Measurements from ENCODE around the gene SIDT1.

The SIDT1 gene

DNA sequence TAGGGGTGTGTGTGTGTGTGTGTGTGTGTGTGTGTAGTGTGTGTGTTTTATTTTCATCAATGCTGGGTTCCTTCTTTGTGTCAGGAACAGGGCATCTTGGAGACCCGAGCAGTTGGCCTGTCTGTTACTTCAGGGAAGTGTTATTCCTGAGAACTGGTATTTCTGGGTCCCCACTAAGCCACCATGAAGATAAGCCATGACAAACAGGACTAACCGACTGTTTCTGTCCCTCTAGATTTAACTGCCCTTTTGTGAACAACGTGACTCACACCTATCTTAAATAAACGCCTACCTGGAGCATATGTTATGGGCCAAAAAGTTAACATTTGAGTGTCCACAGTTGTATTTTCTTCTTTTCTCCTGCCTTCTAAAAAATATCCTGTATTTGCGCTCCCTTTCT is 19.5 kb downstream of the SIDT1 start:
- Histone ChIP-seq H3K4me1 (ENCODE audit: control insufficient read depth, insufficient read depth, low read length) (peaks cover 23% of the 10 kb centered on the region), H3K9me3 (ENCODE audit: control insufficient read depth, low read length) (no peaks in the 10 kb centered on the region), H3K4me3 (ENCODE audit: low read length) (no peak overlapping the region), H3K27me3 (ENCODE audit: control insufficient read depth, insufficient read depth, low read length) (no peaks in the 10 kb centered on the region), H3K36me3 (ENCODE audit: control insufficient read depth, insufficient read depth, low read length) (no peaks in the 10 kb centered on the region), H3K9ac (ENCODE audit: low read length) (no peak overlapping the region)

GRCh38 chr3:113552851-113553250 is 20.5 kb downstream of the SIDT1 start:
- no peaks in the 10 kb centered on the region for H3K27me3 ChIP-seq (ENCODE audit: control insufficient read depth, insufficient read depth, low read length)
- H3K4me3 ChIP-seq (ENCODE audit: low read length), result no peak overlapping the region
- no peak overlapping the region for H3K9ac ChIP-seq (ENCODE audit: low read length)
- H3K9me3 ChIP-seq (ENCODE audit: control insufficient read depth, low read length), result no peaks in the 10 kb centered on the region
- H3K4me1 ChIP-seq (ENCODE audit: control insufficient read depth, insufficient read depth, low read length), result peaks cover 26% of the 10 kb centered on the region
- H3K36me3 ChIP-seq (ENCODE audit: control insufficient read depth, insufficient read depth, low read length), result no peaks in the 10 kb centered on the region

GRCh38 chr3:113555138-113555537 is 22.8 kb downstream of the SIDT1 start:
- Histone ChIP-seq H3K4me3 (ENCODE audit: low read length) (no peak overlapping the region), H3K27me3 (ENCODE audit: control insufficient read depth, insufficient read depth, low read length) (no peaks in the 10 kb centered on the region), H3K36me3 (ENCODE audit: control insufficient read depth, insufficient read depth, low read length) (no peaks in the 10 kb centered on the region), H3K9me3 (ENCODE audit: control insufficient read depth, low read length) (no peaks in the 10 kb centered on the region), H3K9ac (ENCODE audit: low read length) (no peak overlapping the region), H3K4me1 (ENCODE audit: control insufficient read depth, insufficient read depth, low read length) (peaks cover 28% of the 10 kb centered on the region)

DNA sequence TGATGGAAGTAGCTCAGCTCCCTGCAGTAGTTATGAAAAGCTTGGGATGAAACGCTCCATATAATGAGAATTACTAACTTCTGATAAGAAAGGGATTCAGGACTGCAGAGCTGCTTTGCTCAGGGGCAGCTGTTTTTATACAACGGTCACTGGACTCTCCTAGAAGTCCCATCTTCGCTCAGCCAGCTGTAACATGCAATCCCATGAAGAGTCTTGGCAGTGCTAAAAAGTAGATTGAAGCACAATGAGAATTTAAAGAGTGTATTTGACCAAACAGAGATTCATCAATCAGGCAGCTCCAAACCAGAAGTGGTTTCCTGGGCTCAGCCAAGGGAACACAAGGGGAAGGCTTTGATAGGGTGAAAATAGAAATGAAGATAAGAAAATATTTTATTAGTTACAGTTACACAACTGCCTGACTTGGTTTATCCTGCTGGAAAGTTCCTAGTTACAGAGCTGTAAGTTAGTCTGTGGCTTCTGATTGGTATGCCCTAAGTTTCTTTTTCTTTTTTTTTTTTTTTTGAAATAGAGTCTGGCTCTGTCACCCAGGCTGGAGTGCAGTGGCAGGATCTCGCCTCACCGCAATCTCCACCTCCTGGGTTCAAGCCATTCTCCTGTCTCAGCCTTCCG is 24.1 kb downstream of the SIDT1 start:
- H3K27me3 ChIP-seq (ENCODE audit: control insufficient read depth, insufficient read depth, low read length), result no peaks in the 10 kb centered on the region
- peaks cover 28% of the 10 kb centered on the region for H3K4me1 ChIP-seq (ENCODE audit: control insufficient read depth, insufficient read depth, low read length)
- no peak overlapping the region for H3K4me3 ChIP-seq (ENCODE audit: low read length)
- H3K9me3 ChIP-seq (ENCODE audit: control insufficient read depth, low read length), result no peaks in the 10 kb centered on the region
- no peaks in the 10 kb centered on the region for H3K36me3 ChIP-seq (ENCODE audit: control insufficient read depth, insufficient read depth, low read length)
- no peak overlapping the region for H3K9ac ChIP-seq (ENCODE audit: low read length)

- Histone ChIP-seq H3K36me3 (ENCODE audit: control insufficient read depth, insufficient read depth, low read length) (no peaks in the 10 kb centered on the region), H3K27me3 (ENCODE audit: control insufficient read depth, insufficient read depth, low read length) (no peaks in the 10 kb centered on the region), H3K9me3 (ENCODE audit: control insufficient read depth, low read length) (no peaks in the 10 kb centered on the region), H3K4me3 (ENCODE audit: low read length) (no peak overlapping the region), H3K4me1 (ENCODE audit: control insufficient read depth, insufficient read depth, low read length) (peaks cover 24% of the 10 kb centered on the region), H3K9ac (ENCODE audit: low read length) (no peak overlapping the region)
Observed at GRCh38 chr3:113556946-113557335, 24.6 kb downstream of the SIDT1 start.

DNA sequence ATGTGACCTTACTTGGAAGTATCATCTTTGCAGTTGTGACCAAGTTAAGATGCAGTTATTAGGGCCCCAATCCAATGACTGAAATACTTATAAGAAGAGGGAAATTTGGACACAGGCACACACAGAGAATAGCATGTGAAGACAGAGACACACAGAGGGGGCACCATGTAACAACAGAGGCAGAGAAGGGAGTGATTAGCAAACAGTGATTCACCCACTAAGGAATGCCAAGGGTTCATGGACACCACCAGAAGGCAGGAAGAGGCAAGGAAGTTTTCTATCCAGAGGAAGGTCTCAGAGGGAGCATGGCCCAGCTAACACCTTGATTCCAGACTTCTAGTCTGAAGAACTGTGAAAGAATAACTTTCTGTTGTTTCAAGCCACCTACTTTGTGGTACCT is 25.0 kb downstream of the SIDT1 start:
- Histone ChIP-seq H3K27me3 (ENCODE audit: control insufficient read depth, insufficient read depth, low read length) (no peaks in the 10 kb centered on the region), H3K4me1 (ENCODE audit: control insufficient read depth, insufficient read depth, low read length) (peaks cover 20% of the 10 kb centered on the region), H3K4me3 (ENCODE audit: low read length) (no peak overlapping the region), H3K9me3 (ENCODE audit: control insufficient read depth, low read length) (no peaks in the 10 kb centered on the region), H3K9ac (ENCODE audit: low read length) (no peak overlapping the region), H3K36me3 (ENCODE audit: control insufficient read depth, insufficient read depth, low read length) (no peaks in the 10 kb centered on the region)

DNA sequence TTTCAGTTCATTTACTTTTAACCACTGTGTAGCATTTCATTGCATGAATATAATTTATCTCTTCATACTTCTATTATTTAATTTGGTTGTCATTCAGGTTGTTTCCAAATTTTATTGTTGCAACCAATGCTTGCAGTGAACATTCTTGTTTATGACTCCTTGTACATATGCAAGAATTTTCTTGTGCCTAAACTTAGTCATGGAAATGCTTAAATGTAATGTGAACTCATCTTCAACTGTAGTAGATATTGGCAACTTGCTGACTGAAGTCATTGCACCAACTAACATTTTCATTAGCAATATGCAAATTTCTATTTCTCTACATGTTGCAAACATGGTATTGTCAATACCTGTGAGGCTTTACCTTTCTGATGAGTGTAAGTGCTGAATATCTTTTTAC is 26.7 kb downstream of the SIDT1 start:
- Histone ChIP-seq H3K9me3 (ENCODE audit: control insufficient read depth, low read length) (no peaks in the 10 kb centered on the region), H3K4me3 (ENCODE audit: low read length) (no peak overlapping the region), H3K27me3 (ENCODE audit: control insufficient read depth, insufficient read depth, low read length) (no peaks in the 10 kb centered on the region), H3K9ac (ENCODE audit: low read length) (no peak overlapping the region), H3K36me3 (ENCODE audit: control insufficient read depth, insufficient read depth, low read length) (no peaks in the 10 kb centered on the region), H3K4me1 (ENCODE audit: control insufficient read depth, insufficient read depth, low read length) (peaks cover 14% of the 10 kb centered on the region)

GRCh38 chr3:113560271-113560670 is 27.9 kb downstream of the SIDT1 start:
- Histone ChIP-seq H3K9ac (ENCODE audit: low read length) (no peak overlapping the region), H3K4me1 (ENCODE audit: control insufficient read depth, insufficient read depth, low read length) (peaks cover 14% of the 10 kb centered on the region), H3K36me3 (ENCODE audit: control insufficient read depth, insufficient read depth, low read length) (no peaks in the 10 kb centered on the region), H3K4me3 (ENCODE audit: low read length) (no peak overlapping the region), H3K27me3 (ENCODE audit: control insufficient read depth, insufficient read depth, low read length) (no peaks in the 10 kb centered on the region), H3K9me3 (ENCODE audit: control insufficient read depth, low read length) (no peaks in the 10 kb centered on the region)

DNA sequence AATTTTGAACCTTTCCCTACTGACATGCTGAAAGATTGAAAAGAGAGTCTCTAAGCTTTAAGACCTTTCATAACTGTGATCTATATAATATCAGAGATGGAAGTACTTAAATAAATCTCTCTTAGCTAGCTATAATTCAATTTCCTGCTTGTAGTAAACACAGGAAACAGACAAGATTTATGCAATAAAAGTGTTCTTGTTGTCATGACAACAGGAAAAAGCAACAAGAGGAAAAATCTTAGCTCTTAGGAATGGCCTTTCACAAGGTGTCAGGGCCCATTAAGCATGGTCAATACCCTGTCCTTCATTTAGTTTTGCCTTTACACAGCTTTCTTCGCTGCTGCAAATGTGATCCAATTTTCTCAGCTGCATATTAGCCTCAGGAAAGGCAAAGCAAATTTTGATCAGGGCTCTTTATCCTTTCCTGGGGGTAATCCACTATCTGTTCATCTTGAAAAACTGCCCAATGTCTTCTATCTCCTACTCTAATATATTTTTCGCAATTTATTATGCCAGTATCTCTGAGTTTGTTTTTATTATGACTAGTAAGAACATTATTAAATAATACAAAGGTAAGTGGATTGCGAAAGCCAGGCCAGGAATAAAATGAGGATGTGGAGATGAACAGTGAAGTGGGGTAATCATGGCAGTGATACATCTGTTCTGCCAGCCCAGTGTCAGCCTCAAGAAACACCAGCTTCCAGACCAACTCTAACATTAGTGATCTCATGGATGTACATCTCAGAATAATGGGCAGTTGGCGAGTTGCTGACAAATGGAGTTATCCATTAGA is 28.7 kb downstream of the SIDT1 start:
- Histone ChIP-seq H3K4me3 (ENCODE audit: low read length) (no peak overlapping the region), H3K9ac (ENCODE audit: low read length) (no peak overlapping the region), H3K9me3 (ENCODE audit: control insufficient read depth, low read length) (no peaks in the 10 kb centered on the region), H3K27me3 (ENCODE audit: control insufficient read depth, insufficient read depth, low read length) (no peaks in the 10 kb centered on the region), H3K36me3 (ENCODE audit: control insufficient read depth, insufficient read depth, low read length) (no peaks in the 10 kb centered on the region), H3K4me1 (ENCODE audit: control insufficient read depth, insufficient read depth, low read length) (peaks cover 14% of the 10 kb centered on the region)

DNA sequence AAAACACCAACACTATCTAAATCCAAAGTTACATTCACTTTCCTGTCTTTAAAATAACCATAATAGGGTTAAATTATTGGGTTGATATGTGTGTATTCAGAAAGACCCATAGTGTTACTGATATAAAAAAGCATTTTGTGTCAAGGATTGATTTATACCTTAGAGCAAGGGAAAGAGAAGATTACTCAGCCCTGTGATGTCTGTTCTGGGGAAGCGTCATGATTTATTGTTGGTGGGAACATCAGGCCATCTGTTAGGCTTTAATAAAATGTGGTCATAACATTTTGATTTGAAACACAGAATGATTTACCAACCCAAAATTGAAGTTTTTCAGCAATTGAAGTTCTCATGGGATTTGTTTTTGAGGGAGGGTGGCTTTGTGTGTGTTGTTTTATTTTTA is 33.2 kb downstream of the SIDT1 start:
- Histone ChIP-seq H3K36me3 (ENCODE audit: control insufficient read depth, insufficient read depth, low read length) (no peaks in the 10 kb centered on the region), H3K4me1 (ENCODE audit: control insufficient read depth, insufficient read depth, low read length) (no peaks in the 10 kb centered on the region), H3K9ac (ENCODE audit: low read length) (no peak overlapping the region), H3K27me3 (ENCODE audit: control insufficient read depth, insufficient read depth, low read length) (no peaks in the 10 kb centered on the region), H3K9me3 (ENCODE audit: control insufficient read depth, low read length) (no peaks in the 10 kb centered on the region), H3K4me3 (ENCODE audit: low read length) (no peak overlapping the region)

DNA sequence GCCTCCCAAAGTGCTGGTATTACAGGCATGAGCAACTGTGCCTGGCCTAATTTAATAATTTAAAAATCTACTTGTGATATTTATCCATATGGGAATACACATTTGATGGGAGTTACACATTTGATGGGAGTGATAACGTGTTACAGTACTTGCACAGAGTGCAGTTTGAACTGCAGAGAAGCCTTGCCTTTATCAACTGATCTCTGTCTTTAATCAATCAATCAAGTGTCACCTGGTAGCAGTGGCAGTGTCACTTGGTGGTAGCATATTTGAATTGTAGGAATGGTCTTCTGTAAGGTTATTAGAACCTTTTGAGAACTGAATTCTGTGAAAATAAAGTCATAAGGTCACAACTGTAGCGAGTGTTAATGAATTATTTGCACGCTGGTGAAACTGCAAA is 37.8 kb downstream of the SIDT1 start:
- no peak overlapping the region for H3K9ac ChIP-seq (ENCODE audit: low read length)
- H3K36me3 ChIP-seq (ENCODE audit: control insufficient read depth, insufficient read depth, low read length), result no peaks in the 10 kb centered on the region
- no peaks in the 10 kb centered on the region for H3K27me3 ChIP-seq (ENCODE audit: control insufficient read depth, insufficient read depth, low read length)
- no peaks in the 10 kb centered on the region for H3K9me3 ChIP-seq (ENCODE audit: control insufficient read depth, low read length)
- H3K4me1 ChIP-seq (ENCODE audit: control insufficient read depth, insufficient read depth, low read length), result peaks cover 12% of the 10 kb centered on the region
- no peak overlapping the region for H3K4me3 ChIP-seq (ENCODE audit: low read length)

GRCh38 chr3:113571360-113571759 is 39.0 kb downstream of the SIDT1 start:
- Histone ChIP-seq H3K4me3 (ENCODE audit: low read length) (no peak overlapping the region), H3K4me1 (ENCODE audit: control insufficient read depth, insufficient read depth, low read length) (peaks cover 12% of the 10 kb centered on the region), H3K36me3 (ENCODE audit: control insufficient read depth, insufficient read depth, low read length) (no peaks in the 10 kb centered on the region), H3K9me3 (ENCODE audit: control insufficient read depth, low read length) (no peaks in the 10 kb centered on the region), H3K9ac (ENCODE audit: low read length) (no peak overlapping the region), H3K27me3 (ENCODE audit: control insufficient read depth, insufficient read depth, low read length) (no peaks in the 10 kb centered on the region)
